ENCODE results near the gene VN1R5. TPM values are rescaled to one million over a fixed set of nuclear protein-coding genes. Genes with fewer than 3 reads are reported as not detected.

Gene VN1R5
- total RNA-seq, 1 experiment from 2014 or later: not detected

GRCh38 chr1:247295746-247296145, 39.9 kb downstream of the VN1R5 start:
- Histone ChIP-seq H3K27ac (ENCODE audit: low read depth, low read length) (no peak overlapping the region), H3K27me3 (ENCODE audit: insufficient read depth, low read length) (no peaks in the 10 kb centered on the region), H3K4me1 (ENCODE audit: control insufficient read depth in 1 of 2, insufficient read depth in 2 of 2, low read length in 2 of 2) (no peaks in the 10 kb centered on the region), H3K9ac (ENCODE audit: low read length) (no peak overlapping the region), H3K9me3 (ENCODE audit: control insufficient read depth in 1 of 2, insufficient read depth in 1 of 2, low read depth in 1 of 2, low read length in 2 of 2) (no peaks in the 10 kb centered on the region), H3K4me3 (replicated peaks in 1 of 2; ENCODE audit: low read depth in 1 of 2, low read length in 2 of 2) (no peak overlapping the region), H3K79me2 (ENCODE audit: insufficient read depth, low read length) (no peaks in the 10 kb centered on the region), H3K36me3 (ENCODE audit: control insufficient read depth in 1 of 2, insufficient read depth in 2 of 2, low read length in 2 of 2) (peaks cover 0 to 3% of the 10 kb centered on the region in 2 experiments; a peak in 2 of 4 replicates), H3K9me2 (ENCODE audit: insufficient read depth) (no peaks in the 10 kb centered on the region), H4K20me1 (ENCODE audit: insufficient read depth) (no peaks in the 10 kb centered on the region), H2AFZ (ENCODE audit: low read depth, low read length, poor library complexity, severe bottlenecking) (no peak overlapping the region), H3K4me2 (ENCODE audit: low read length) (no peak overlapping the region)
- no TSS peak for BruUV-seq (replicated peaks)
- intact Hi-C loops (cut with micrococcal nuclease): no loop called here
- RAD21 ChIA-PET (ENCODE audit: low non-redundant PET in 1 of 2, low total read pairs in 2 of 2, uncharacterized antibody in 2 of 2, unreplicated experiment in 2 of 2): no interaction called here
- POLR2A ChIA-PET: no interaction called here
- CTCF ChIA-PET: no interaction called here
- DNase-seq (ENCODE audit: low read depth, low spot score) (no peak), ATAC-seq (no peak)
- no peak for TF ChIP-seq ZBTB33 (IDR thresholded peaks at IDR 0.05; ENCODE audit: extremely low read depth, insufficient replicate concordance, low read length)
- no peak for TF ChIP-seq POLR2AphosphoS5 (IDR thresholded peaks at IDR 0.05; ENCODE audit: low read depth, low read length)
- TF ChIP-seq SRF (IDR thresholded peaks at IDR 0.05; ENCODE audit: low read depth): no peak
- TF ChIP-seq JUND (IDR thresholded peaks at IDR 0.05): no peak
- TF ChIP-seq MAX (IDR thresholded peaks at IDR 0.05): no peak
- TF ChIP-seq SIN3A (IDR thresholded peaks at IDR 0.05; ENCODE audit: low read depth): no peak
- no peak for TF ChIP-seq REST (IDR thresholded peaks at IDR 0.05; ENCODE audit: low read depth)
- TF ChIP-seq POLR2A (IDR thresholded peaks at IDR 0.05; ENCODE audit: borderline replicate concordance, extremely low read depth, insufficient read depth, insufficient read length): no peak
- TF ChIP-seq TCF7L2 (IDR thresholded peaks at IDR 0.05; ENCODE audit: borderline replicate concordance, extremely low read depth, insufficient read depth, insufficient read length): no peak
- TF ChIP-seq EGR1 (IDR thresholded peaks at IDR 0.05; ENCODE audit: low read depth): no peak
- no peak for TF ChIP-seq EZH2phosphoT487 (IDR thresholded peaks at IDR 0.05; ENCODE audit: borderline replicate concordance)
